IMR-90 (cell line): Measurements from ENCODE around the gene ADAMTS10. TPM values are rescaled to one million over a fixed set of nuclear protein-coding genes. Genes with fewer than 3 reads are reported as not detected.

Experiments
- ATAC-seq: fragments of 200-7000 bp; cut with Tn5 transposase; 2 replicates; pipeline ENCODE4 v1.9.1; 2020; ENCODE audit warnings: low read depth, mild to moderate bottlenecking, moderate library complexity
- BruUV-seq: library from RNA; stranded (reverse); fragments of 400-500 nt; replicated peaks from 2 replicates; lab custom pipeline; 2021; lab: Mats Ljungman, UMichigan
- CTCF ChIA-PET: fragments of 300-600 bp; formaldehyde crosslinking; extraction: SDS; loops from one replicate; lab custom pipeline; 2021; ENCODE audit warnings: antibody characterized with exemption; lab: Yijun Ruan, JAX
- POLR2A ChIA-PET: fragments of 300-600 bp; sonication (Branson Sonifier 250); formaldehyde crosslinking; loops from one replicate; lab custom pipeline; 2022; ENCODE audit warnings: antibody characterized with exemption; ENCODE audit not compliant: unreplicated experiment; lab: Charles Lee
- DNase-seq: peaks from one replicate; pipeline ENCODE4 v3.0.0; 2013
- H2AFZ ChIP-seq: replicated peaks from 2 replicates; pipeline ENCODE3; 2013; ENCODE audit warnings: low read length, mild to moderate bottlenecking; ENCODE audit not compliant: poor library complexity
- H2AK5ac ChIP-seq: 2 replicates; pipeline ENCODE4 v1.6.1; 2013; ENCODE audit warnings: low read depth, low read length, inconsistent platforms
- H2AK9ac ChIP-seq: replicated peaks from 2 replicates; pipeline ENCODE3; 2013; ENCODE audit warnings: mild to moderate bottlenecking, low read depth, low read length, moderate library complexity; ENCODE audit not compliant: poor library complexity
- H2BK120ac ChIP-seq: 2 replicates; pipeline ENCODE4 v1.6.1; 2013; ENCODE audit warnings: low read depth, low read length, inconsistent platforms
- H2BK15ac ChIP-seq: 3 replicates; pipeline ENCODE4 v1.6.1; 2013; ENCODE audit warnings: low read depth, low read length, inconsistent platforms
- H2BK20ac ChIP-seq: 2 replicates; pipeline ENCODE4 v1.6.1; 2013; ENCODE audit warnings: low read depth, mild to moderate bottlenecking, inconsistent platforms, low read length, moderate library complexity
- H2BK5ac ChIP-seq: 2 replicates; pipeline ENCODE4 v1.6.1; 2013; ENCODE audit warnings: mild to moderate bottlenecking, low read depth, low read length, inconsistent platforms; ENCODE audit not compliant: poor library complexity, severe bottlenecking
- H3K14ac ChIP-seq: replicated peaks from 2 replicates; pipeline ENCODE4 v1.6.1; 2013; ENCODE audit warnings: low read depth, low read length, inconsistent platforms
- H3K18ac ChIP-seq: 2 replicates; pipeline ENCODE4 v1.6.1; 2013; ENCODE audit warnings: low read depth, low read length, control low read depth
- H3K23ac ChIP-seq: 2 replicates; pipeline ENCODE4 v1.6.1; 2013; ENCODE audit warnings: low read depth, low read length, inconsistent platforms
- H3K27ac ChIP-seq: 2 replicates; pipeline ENCODE4 v1.5.1; 2013; ENCODE audit warnings: mild to moderate bottlenecking, control low read depth, low read length; ENCODE audit not compliant: insufficient read depth
- H3K27me3 ChIP-seq: 2 replicates; pipeline ENCODE4 v1.6.1; 2013; ENCODE audit warnings: low read length; ENCODE audit not compliant: control insufficient read depth, insufficient read depth
- H3K36me3 ChIP-seq: 2 replicates; pipeline ENCODE4 v1.6.1; 2013; ENCODE audit warnings: low read length, mixed read lengths; ENCODE audit not compliant: control insufficient read depth, insufficient read depth
- H3K4ac ChIP-seq: 2 replicates; pipeline ENCODE4 v1.6.1; 2013; ENCODE audit warnings: low read depth, low read length, inconsistent platforms
- H3K4me1 ChIP-seq: 2 replicates; pipeline ENCODE4 v1.6.1; 2013; ENCODE audit warnings: low read length, mixed read lengths; ENCODE audit not compliant: control insufficient read depth, insufficient read depth
- H3K4me2 ChIP-seq: 2 replicates; pipeline ENCODE4 v1.6.1; 2013; ENCODE audit warnings: low read depth, mild to moderate bottlenecking, control low read depth, low read length, moderate library complexity
- H3K4me3 ChIP-seq: 2 replicates; pipeline ENCODE4 v1.5.1; 2013; ENCODE audit warnings: low read depth, mild to moderate bottlenecking, control low read depth, low read length, moderate library complexity; ENCODE audit not compliant: insufficient read depth
- H3K56ac ChIP-seq: 2 replicates; pipeline ENCODE4 v1.6.1; 2013; ENCODE audit warnings: low read length, inconsistent platforms; ENCODE audit not compliant: insufficient read depth; ENCODE audit errors: extremely low read depth
- H3K79me1 ChIP-seq, 2 experiments: 2 replicates each; pipeline ENCODE4 v1.6.1; 2013; ENCODE audit warnings: low read length in 2 of 2, inconsistent platforms in 1 of 2, low read depth in 1 of 2
- H3K9ac ChIP-seq: 2 replicates; pipeline ENCODE4 v1.6.1; 2013; ENCODE audit warnings: low read depth, low read length, control low read depth
- H3K9me1 ChIP-seq: 2 replicates; pipeline ENCODE4 v1.6.1; 2013; ENCODE audit warnings: low read length, inconsistent platforms; ENCODE audit not compliant: insufficient read depth
- H3K9me3 ChIP-seq: 2 replicates; pipeline ENCODE4 v1.6.1; 2013; ENCODE audit warnings: low read length; ENCODE audit not compliant: control insufficient read depth, insufficient read depth
- H4K20me1 ChIP-seq: 2 replicates; pipeline ENCODE4 v1.6.1; 2013; ENCODE audit warnings: low read length, inconsistent platforms; ENCODE audit not compliant: insufficient read depth
- H4K5ac ChIP-seq: 2 replicates; pipeline ENCODE4 v1.6.1; 2013; ENCODE audit warnings: mild to moderate bottlenecking, low read depth, low read length, control low read depth
- H4K8ac ChIP-seq, 2 experiments: 2 replicates each; pipeline ENCODE4 v1.6.1; 2013; ENCODE audit warnings: low read depth in 2 of 2, low read length in 2 of 2, control low read depth in 1 of 2, inconsistent platforms in 1 of 2
- H4K91ac ChIP-seq: 2 replicates; pipeline ENCODE4 v1.6.1; 2013; ENCODE audit warnings: low read depth, low read length, inconsistent platforms; ENCODE audit not compliant: insufficient read depth
- FOS ChIP-seq: fragments of 150-350 bp; IDR thresholded peaks from 2 replicates; pipeline ENCODE4 v1.6.1; 2016; ENCODE audit warnings: low read depth, low read length
- MAFK ChIP-seq: IDR thresholded peaks from 2 replicates; pipeline ENCODE4 v1.6.1; 2012; ENCODE audit warnings: low read depth, low read length, improper control_type of control experiment
- RCOR1 ChIP-seq: IDR thresholded peaks from 2 replicates; pipeline ENCODE4 v1.6.1; 2012; ENCODE audit warnings: mild to moderate bottlenecking, low read length, improper control_type of control experiment; ENCODE audit not compliant: insufficient replicate concordance
- WGBS, 2 experiments: methylation state at CpG; one replicate each; pipeline versions ENCODE4 v1.1.5 to v1.1.7; 2013; ENCODE audit warnings: missing lambda C conversion rate in 2 of 2; ENCODE audit not compliant: insufficient read length in 1 of 2; ENCODE audit errors: extremely low coverage in 2 of 2; 5-methylcytosine and 5-hydroxymethylcytosine counted together
- dilution Hi-C: fragments of 300-500 bp; cut with HindIII; formaldehyde crosslinking; loops from one replicate; pipeline ENCODE4 v1.14.3; 2018; ENCODE audit warnings: low sequenced_read_pairs; ENCODE audit not compliant: unreplicated experiment
- in situ Hi-C: fragments of 300-500 bp; cut with MboI; formaldehyde crosslinking; loops from 3 replicates; pipeline ENCODE4 v1.14.3; 2019; ENCODE audit warnings: low sequenced_read_pairs, inconsistent platforms, mixed read lengths
- intact Hi-C: fragments of 100-400 bp; cut with micrococcal nuclease; formaldehyde crosslinking; loops from 2 replicates; pipeline ENCODE4 v1.10.0; 2022
- polyA plus RNA-seq, 3 experiments: library from polyadenylated mRNA; depleted of rRNA; stranded (reverse); fragments of >200 nt; gene quantifications; 2 replicates each; pipeline ENCODE4 v1.2.3, GENCODE V29; 2012; ENCODE audit warnings: low replicate concordance in 1 of 3
- total RNA-seq: library from RNA; depleted of rRNA; stranded (reverse); fragments of >200 nt; gene quantifications from 2 replicates; pipeline ENCODE4 v1.2.3, GENCODE V29; 2012

ADAMTS10 gene
- total and polyA plus RNA-seq, 2 of the 4 experiments (the other 2 are of a cell fraction) = 3.4 to 11.5 TPM

GRCh38 chr19:8532225-8532624 lies 78.3 kb downstream of the ADAMTS10 start:
- no peak overlapping the region for H3K56ac ChIP-seq
- H2AFZ ChIP-seq = no peak overlapping the region
- CTCF ChIA-PET = no interaction called here
- H3K14ac ChIP-seq = no peak overlapping the region
- no peak overlapping the region for H4K8ac ChIP-seq
- DNase-seq (no peak), ATAC-seq (no peak)
- H2BK120ac ChIP-seq = no peak overlapping the region
- TF ChIP-seq MAFK = no peak
- no peak for TF ChIP-seq RCOR1
- TF ChIP-seq FOS = no peak
- H3K4ac ChIP-seq = no peak overlapping the region
- H3K36me3 ChIP-seq = no peaks in the 10 kb centered on the region
- H3K4me1 ChIP-seq = no peaks in the 10 kb centered on the region; the same call in none of the 2 replicates
- H2BK20ac ChIP-seq = no peak overlapping the region
- H3K27me3 ChIP-seq = no peaks in the 10 kb centered on the region
- H3K23ac ChIP-seq = no peak overlapping the region
- no peak overlapping the region for H3K4me2 ChIP-seq
- dilution Hi-C loops = no loop called here
- POLR2A ChIA-PET = no interaction called here
- H4K5ac ChIP-seq = no peak overlapping the region
- no peak overlapping the region for H2BK5ac ChIP-seq
- BruUV-seq = no TSS peak
- no peak overlapping the region for H2AK9ac ChIP-seq
- peaks cover 17 to 24% of the 10 kb centered on the region in 2 experiments for H3K79me1 ChIP-seq
- no peak overlapping the region for H3K18ac ChIP-seq
- H4K20me1 ChIP-seq = peaks cover 18% of the 10 kb centered on the region; the same call in 1 of the 2 replicates
- no peak overlapping the region for H2AK5ac ChIP-seq
- H3K9ac ChIP-seq = no peak overlapping the region
- no peak overlapping the region for H3K27ac ChIP-seq
- intact Hi-C loops = no loop called here
- in situ Hi-C loops = no loop called here
- no peak overlapping the region for H4K91ac ChIP-seq
- H3K9me3 ChIP-seq = no peaks in the 10 kb centered on the region
- peaks cover 19% of the 10 kb centered on the region for H3K9me1 ChIP-seq
- H3K4me3 ChIP-seq = no peak overlapping the region
- WGBS, 2 experiments = 100% methylated on average over 1 of the region's 2 CpGs; no CpG with 5 or more reads in 1 of the 2 experiments
- no peak overlapping the region for H2BK15ac ChIP-seq
